H9 (cell line): ENCODE data around the gene OR1L6. TPM values are rescaled to one million over a fixed set of nuclear protein-coding genes. Genes with fewer than 3 reads are reported as not detected.

Experiments used
- DNase-seq: peaks from one replicate; pipeline ENCODE4 v3.0.0-alpha.2; 2017
- H2AFZ ChIP-seq: one replicate; pipeline ENCODE4 v1.6.1; 2013; ENCODE audit warnings: mild to moderate bottlenecking, low read length, control low read depth, moderate library complexity
- H2AK5ac ChIP-seq: 2 replicates; pipeline ENCODE4 v1.6.1; 2013; ENCODE audit warnings: low read length, control low read depth, mixed read lengths; ENCODE audit not compliant: insufficient read length
- H2BK120ac ChIP-seq: one replicate; pipeline ENCODE4 v1.6.1; 2013; ENCODE audit warnings: low read depth, mild to moderate bottlenecking, low read length, control low read depth, inconsistent platforms; ENCODE audit not compliant: poor library complexity, severe bottlenecking
- H2BK12ac ChIP-seq: 2 replicates; pipeline ENCODE4 v1.6.1; 2013; ENCODE audit warnings: low read length, control low read depth, mixed read lengths, low read depth; ENCODE audit not compliant: insufficient read length
- H2BK15ac ChIP-seq: 2 replicates; pipeline ENCODE4 v1.6.1; 2013; ENCODE audit warnings: low read depth, low read length, control low read depth
- H2BK20ac ChIP-seq: one replicate; pipeline ENCODE4 v1.6.1; 2013; ENCODE audit warnings: low read depth, mild to moderate bottlenecking, low read length, control low read depth, inconsistent platforms; ENCODE audit not compliant: poor library complexity, severe bottlenecking
- H2BK5ac ChIP-seq: 2 replicates; pipeline ENCODE4 v1.6.1; 2013; ENCODE audit warnings: low read length, control low read depth, mixed read lengths; ENCODE audit not compliant: insufficient read length
- H3K14ac ChIP-seq: 2 replicates; pipeline ENCODE4 v1.6.1; 2013; ENCODE audit warnings: low read length, control low read depth; ENCODE audit not compliant: insufficient read depth
- H3K18ac ChIP-seq: 2 replicates; pipeline ENCODE4 v1.6.1; 2013; ENCODE audit warnings: low read depth, mild to moderate bottlenecking, mixed read lengths, low read length, control low read depth; ENCODE audit not compliant: insufficient read length
- H3K23ac ChIP-seq: 2 replicates; pipeline ENCODE4 v1.6.1; 2013; ENCODE audit warnings: low read length, control low read depth, mixed read lengths, low read depth; ENCODE audit not compliant: insufficient read length
- H3K23me2 ChIP-seq: 2 replicates; pipeline ENCODE4 v1.6.1; 2013; ENCODE audit warnings: low read depth, mild to moderate bottlenecking, mixed read lengths, low read length, control low read depth; ENCODE audit not compliant: insufficient read length, poor library complexity, severe bottlenecking
- H3K27ac ChIP-seq: 2 replicates; pipeline ENCODE4 v1.5.1; 2013; ENCODE audit warnings: low read length, control low read depth, mixed read lengths, low read depth; ENCODE audit not compliant: insufficient read length
- H3K27me3 ChIP-seq: 2 replicates; pipeline ENCODE4 v1.6.1; 2013; ENCODE audit warnings: low read length, control low read depth, inconsistent platforms; ENCODE audit not compliant: insufficient read depth
- H3K4ac ChIP-seq: 2 replicates; pipeline ENCODE4 v1.6.1; 2013; ENCODE audit warnings: low read depth, mild to moderate bottlenecking, control low read depth, inconsistent platforms, low read length, moderate library complexity
- H3K4me1 ChIP-seq: 2 replicates; pipeline ENCODE4 v1.6.1; 2013; ENCODE audit warnings: low read length, control low read depth, inconsistent platforms; ENCODE audit not compliant: insufficient read depth
- H3K4me2 ChIP-seq: 2 replicates; pipeline ENCODE4 v1.6.1; 2013; ENCODE audit warnings: low read length, control low read depth, mixed read lengths; ENCODE audit not compliant: insufficient read length, insufficient read depth
- H3K56ac ChIP-seq: 2 replicates; pipeline ENCODE4 v1.6.1; 2013; ENCODE audit warnings: low read depth, mild to moderate bottlenecking, mixed read lengths, low read length, control low read depth; ENCODE audit not compliant: insufficient read length
- H3K79me1 ChIP-seq: 2 replicates; pipeline ENCODE4 v1.6.1; 2013; ENCODE audit warnings: low read depth, mild to moderate bottlenecking, moderate library complexity, low read length, control low read depth, inconsistent platforms; ENCODE audit not compliant: insufficient read depth, poor library complexity, severe bottlenecking
- H3K79me2 ChIP-seq: 2 replicates; pipeline ENCODE4 v1.6.1; 2013; ENCODE audit warnings: low read length, control low read depth, inconsistent platforms; ENCODE audit not compliant: insufficient read depth
- H3K9ac ChIP-seq: 2 replicates; pipeline ENCODE4 v1.6.1; 2013; ENCODE audit warnings: low read length, control low read depth, mixed read lengths; ENCODE audit not compliant: insufficient read length; ENCODE audit errors: extremely low read depth
- H3K9me3 ChIP-seq: one replicate; pipeline ENCODE4 v1.6.1; 2013; ENCODE audit warnings: low read depth, low read length, inconsistent platforms; ENCODE audit not compliant: control insufficient read depth
- H3T11ph ChIP-seq: one replicate; pipeline ENCODE4 v1.6.1; 2013; ENCODE audit warnings: mild to moderate bottlenecking, low read length, control low read depth, inconsistent platforms
- H4K20me1 ChIP-seq: one replicate; pipeline ENCODE4 v1.6.1; 2013; ENCODE audit not compliant: control insufficient read depth, insufficient read length, insufficient read depth
- H4K5ac ChIP-seq: 2 replicates; pipeline ENCODE4 v1.6.1; 2013; ENCODE audit warnings: low read depth, mild to moderate bottlenecking, mixed read lengths, low read length, control low read depth; ENCODE audit not compliant: insufficient read length
- H4K8ac ChIP-seq: replicated peaks from 2 replicates; pipeline ENCODE4 v1.6.1; 2013; ENCODE audit warnings: low read length, control low read depth, mixed read lengths, low read depth; ENCODE audit not compliant: insufficient read length
- H4K91ac ChIP-seq: 2 replicates; pipeline ENCODE4 v1.6.1; 2013; ENCODE audit warnings: low read depth, mild to moderate bottlenecking, moderate library complexity, mixed read lengths, low read length, control low read depth; ENCODE audit not compliant: insufficient read length
- H3K27ac Mint-ChIP-seq, 3 experiments: 2 replicates in 2 of 3; 3 replicates in 1 of 3; pipeline ENCODE4 v1.8.0; 2020 to 2021; ENCODE audit warnings: mixed read lengths in 3 of 3, mild to moderate bottlenecking in 1 of 3, moderate library complexity in 1 of 3
- H3K27me3 Mint-ChIP-seq: 2 replicates; pipeline ENCODE4 v1.8.0; 2021; ENCODE audit warnings: low read depth, mild to moderate bottlenecking, moderate library complexity, mixed read lengths
- H3K36me3 Mint-ChIP-seq, 3 experiments: 2 replicates in 2 of 3; 3 replicates in 1 of 3; pipeline ENCODE4 v1.8.0; 2020 to 2021; ENCODE audit warnings: low read depth in 3 of 3, mixed read lengths in 3 of 3; ENCODE audit not compliant: insufficient read depth in 1 of 3
- H3K4me1 Mint-ChIP-seq, 2 experiments: 2 replicates each; pipeline ENCODE4 v1.8.0; 2020; ENCODE audit warnings: mixed read lengths in 2 of 2
- H3K4me3 Mint-ChIP-seq, 2 experiments: 2 replicates in 1 of 2; 3 replicates in 1 of 2; pipeline ENCODE4 v1.8.0; 2020 to 2021; ENCODE audit warnings: mild to moderate bottlenecking in 2 of 2, mixed read lengths in 2 of 2, moderate library complexity in 1 of 2
- H3K9me3 Mint-ChIP-seq, 2 experiments: 2 replicates in 1 of 2; 3 replicates in 1 of 2; pipeline ENCODE4 v1.8.0; 2020; ENCODE audit warnings: mild to moderate bottlenecking in 2 of 2, mixed read lengths in 2 of 2, moderate library complexity in 1 of 2
- CTCF ChIP-seq: fragments of 200-600 bp; sonication (generic); conservative IDR thresholded peaks from 3 replicates; pipeline ENCODE4 v1.8.0; 2021; ENCODE audit warnings: antibody characterized with exemption, mild to moderate bottlenecking
- WGBS: extraction: QIAGEN DNeasy Blood & Tissue Kit; methylation state at CpG from one replicate; pipeline ENCODE4 v1.1.7; 2013; ENCODE audit warnings: missing lambda C conversion rate, low lambda C conversion rate, mixed read lengths; ENCODE audit not compliant: insufficient read length; ENCODE audit errors: extremely low coverage; 5-methylcytosine and 5-hydroxymethylcytosine counted together
- total RNA-seq: library from RNA; stranded (reverse); gene quantifications from 2 replicates; pipeline ENCODE4 v1.2.1, GENCODE V29; 2021

Gene OR1L6
- total RNA-seq, 1 experiment from 2014 or later: not detected

- H3K9ac ChIP-seq: no peak overlapping the region
- Mint-ChIP-seq H3K4me3 (no peak overlapping the region), H3K4me1 (no peaks in the 10 kb centered on the region), H3K36me3 (peaks cover 0 to 10% (median 0%) of the 10 kb centered on the region in 3 experiments; a peak in 2 of 7 replicates), H3K27me3 (no peaks in the 10 kb centered on the region; the same call in 1 of the 2 replicates), H3K27ac (no peak overlapping the region; a peak in 1 of 7 replicates), H3K9me3 (peaks cover 56 to 83% of the 10 kb centered on the region in 2 experiments)
- H3K27me3 ChIP-seq: no peaks in the 10 kb centered on the region
- no peak overlapping the region for H4K5ac ChIP-seq
- H3K4ac ChIP-seq: no peak overlapping the region
- H2BK120ac ChIP-seq: no peak overlapping the region
- H2BK15ac ChIP-seq: no peak overlapping the region
- no peaks in the 10 kb centered on the region for H3K79me2 ChIP-seq
- no peak overlapping the region for H3K27ac ChIP-seq
- no peak overlapping the region for H2AFZ ChIP-seq
- H4K91ac ChIP-seq: no peak overlapping the region
- H2AK5ac ChIP-seq: no peak overlapping the region
- no peak overlapping the region for H3K14ac ChIP-seq
- no peak overlapping the region for H2BK5ac ChIP-seq
- no peak overlapping the region for H3K56ac ChIP-seq
- peaks cover 28% of the 10 kb centered on the region for H3K9me3 ChIP-seq
- no peak overlapping the region for H3K18ac ChIP-seq
- DNase-seq: no peak
- H3K23ac ChIP-seq: no peak overlapping the region
- H3K23me2 ChIP-seq: no peaks in the 10 kb centered on the region
- no peaks in the 10 kb centered on the region for H3K79me1 ChIP-seq
- no peak overlapping the region for H3K4me2 ChIP-seq
- no peak overlapping the region for H2BK20ac ChIP-seq
- no peak overlapping the region for H3T11ph ChIP-seq
- no peak overlapping the region for H4K8ac ChIP-seq
- TF ChIP-seq CTCF: no peak
- no peak overlapping the region for H2BK12ac ChIP-seq
- WGBS: no CpG with 5 or more reads among the region's 3 CpGs
- no peaks in the 10 kb centered on the region for H4K20me1 ChIP-seq
- no peaks in the 10 kb centered on the region for H3K4me1 ChIP-seq
Observed at GRCh38 chr9:122777935-122778627, 36.0 kb downstream of the OR1L6 start.
